GM18868 (cell line): ENCODE results near the gene KHK.

Source experiments
- ATAC-seq: cut with Tn5 transposase; IDR thresholded peaks from one replicate; pipeline ENCODE4 v1.9.1; 2021; ENCODE audit warnings: mild to moderate bottlenecking, moderate library complexity; ENCODE audit not compliant: unreplicated experiment

Gene KHK

GRCh38 chr2:27149570-27150405, 63.2 kb downstream of the KHK start:
- no peak for ATAC-seq
